ENCODE data around the gene VANGL1. TPM values are rescaled to one million over a fixed set of nuclear protein-coding genes. Genes with fewer than 3 reads are reported as not detected.

VANGL1 gene
- total and polyA plus RNA-seq, 2 of the 4 experiments (the other 2 are of a cell fraction), result 6.1 to 6.7 TPM

GRCh38 chr1:115624859-115625258, 16.9 kb upstream of the VANGL1 start:
- DNase-seq, result no peak
- CTCF ChIA-PET, result interaction anchor here (0.6 to 1.0 kb wide), 5 partner anchors 16 to 139 kb away, joined by 3 to 13 read pairs (median 4); no protein-coding TSS in a partner anchor
- H2BK120ac ChIP-seq (ENCODE audit: low read depth, low read length), result no peak overlapping the region

More at GRCh38 chr1:115624859-115625258, 16.9 kb upstream of the VANGL1 start:
- 88% methylated on average over 1 of the region's 1 CpG; no CpG with 5 or more reads in 1 of the 2 experiments for WGBS, 2 experiments (ENCODE audit: extremely low coverage in 2 of 2, insufficient read length in 1 of 2)
- no peak overlapping the region for H2AK5ac ChIP-seq (ENCODE audit: low read depth, low read length)
- POLR2A ChIA-PET (ENCODE audit: unreplicated experiment), result no interaction called here
- no peak for TF ChIP-seq ELK1 (IDR thresholded peaks at IDR 0.05; ENCODE audit: borderline replicate concordance, low read depth, low read length)
- no peak for TF ChIP-seq RAD21 (IDR thresholded peaks at IDR 0.05; ENCODE audit: low read length)
- TF ChIP-seq SMC3 (IDR thresholded peaks at IDR 0.05; ENCODE audit: low read depth, low read length), result no peak
- no peak for TF ChIP-seq BHLHE40 (IDR thresholded peaks at IDR 0.05; ENCODE audit: low read depth, low read length)
- no peak for TF ChIP-seq RFX5 (IDR thresholded peaks at IDR 0.05; ENCODE audit: low read depth, low read length)
- no peak for TF ChIP-seq CTCF (conservative IDR thresholded peaks at IDR 0.05; ENCODE audit: low read depth, low read length)
- no peak for TF ChIP-seq USF2 (IDR thresholded peaks at IDR 0.05; ENCODE audit: low read depth, low read length)
- TF ChIP-seq MAFK (IDR thresholded peaks at IDR 0.05; ENCODE audit: low read depth, low read length), result no peak
- no peak for TF ChIP-seq MXI1 (IDR thresholded peaks at IDR 0.05; ENCODE audit: borderline replicate concordance, low read depth, low read length)
- no peak for TF ChIP-seq MAZ (IDR thresholded peaks at IDR 0.05; ENCODE audit: borderline replicate concordance, low read depth, low read length)
- no peak for TF ChIP-seq NFE2L2 (IDR thresholded peaks at IDR 0.05; ENCODE audit: low read depth, low read length)
- TF ChIP-seq FOS (IDR thresholded peaks at IDR 0.05; ENCODE audit: low read depth, low read length), result no peak
- no peak for TF ChIP-seq RCOR1 (IDR thresholded peaks at IDR 0.05; ENCODE audit: insufficient replicate concordance, low read length)
- no peak for TF ChIP-seq CHD1 (IDR thresholded peaks at IDR 0.05; ENCODE audit: low read depth, low read length)
- no peak for TF ChIP-seq POLR2A (IDR thresholded peaks at IDR 0.05; ENCODE audit: low read depth, low read length)
- no peak for TF ChIP-seq CEBPB (IDR thresholded peaks at IDR 0.05; ENCODE audit: low read depth, low read length)
- H3K18ac ChIP-seq (ENCODE audit: low read depth, low read length), result no peak overlapping the region
- in situ Hi-C loops (cut with MboI; ENCODE audit: low sequenced_read_pairs), result no loop called here
- no peak overlapping the region for H3K27ac ChIP-seq (ENCODE audit: insufficient read depth, low read length)
- no peak overlapping the region for H3K23ac ChIP-seq (ENCODE audit: low read depth, low read length)
- intact Hi-C loops (cut with micrococcal nuclease), result no loop called here
- no peak overlapping the region for H3K4me2 ChIP-seq (ENCODE audit: low read depth, low read length)
- no peak overlapping the region for H2BK15ac ChIP-seq (ENCODE audit: low read depth, low read length)
- H3K36me3 ChIP-seq (ENCODE audit: control insufficient read depth, insufficient read depth, low read length), result no peaks in the 10 kb centered on the region
- no peaks in the 10 kb centered on the region for H3K4me1 ChIP-seq (ENCODE audit: control insufficient read depth, insufficient read depth, low read length)
- peaks cover 10% of the 10 kb centered on the region for H3K27me3 ChIP-seq (ENCODE audit: control insufficient read depth, insufficient read depth, low read length)
- no peak overlapping the region for H4K8ac ChIP-seq (ENCODE audit: low read depth in 2 of 2, low read length in 2 of 2)
- ATAC-seq (ENCODE audit: low read depth), result no peak
- no peak overlapping the region for H2AK9ac ChIP-seq (replicated peaks; ENCODE audit: low read depth, low read length, poor library complexity)
- no peak overlapping the region for H3K56ac ChIP-seq (ENCODE audit: extremely low read depth, insufficient read depth, low read length)
- H4K20me1 ChIP-seq (ENCODE audit: insufficient read depth, low read length), result no peaks in the 10 kb centered on the region
- no peak overlapping the region for H4K5ac ChIP-seq (ENCODE audit: low read depth, low read length)
- H4K91ac ChIP-seq (ENCODE audit: insufficient read depth, low read depth, low read length), result no peak overlapping the region
- H2BK5ac ChIP-seq (ENCODE audit: low read depth, low read length, poor library complexity, severe bottlenecking), result no peak overlapping the region
- peaks cover 2% of the 10 kb centered on the region for H3K9me3 ChIP-seq (ENCODE audit: control insufficient read depth, insufficient read depth, low read length)
- no peak overlapping the region for H2BK20ac ChIP-seq (ENCODE audit: low read depth, low read length)
- no peak overlapping the region for H3K4me3 ChIP-seq (ENCODE audit: insufficient read depth, low read depth, low read length)
- H3K14ac ChIP-seq (replicated peaks; ENCODE audit: low read depth, low read length), result no peak overlapping the region
- H3K9ac ChIP-seq (ENCODE audit: low read depth, low read length), result no peak overlapping the region
- dilution Hi-C loops (cut with HindIII; ENCODE audit: low sequenced_read_pairs, unreplicated experiment), result no loop called here
- BruUV-seq (replicated peaks), result no TSS peak
- no peaks in the 10 kb centered on the region for H3K79me1 ChIP-seq (ENCODE audit: low read depth in 1 of 2, low read length in 2 of 2)
- no peaks in the 10 kb centered on the region for H3K9me1 ChIP-seq (ENCODE audit: insufficient read depth, low read length)
- no peak overlapping the region for H2AFZ ChIP-seq (replicated peaks; ENCODE audit: low read length, poor library complexity)
- H3K4ac ChIP-seq (ENCODE audit: low read depth, low read length), result no peak overlapping the region
